ENCODE results near the gene TBCA. TPM values are rescaled to one million over a fixed set of nuclear protein-coding genes. Genes with fewer than 3 reads are reported as not detected.

Gene TBCA
- total RNA-seq, 1 experiment from 2014 or later, result 330 TPM

DNA sequence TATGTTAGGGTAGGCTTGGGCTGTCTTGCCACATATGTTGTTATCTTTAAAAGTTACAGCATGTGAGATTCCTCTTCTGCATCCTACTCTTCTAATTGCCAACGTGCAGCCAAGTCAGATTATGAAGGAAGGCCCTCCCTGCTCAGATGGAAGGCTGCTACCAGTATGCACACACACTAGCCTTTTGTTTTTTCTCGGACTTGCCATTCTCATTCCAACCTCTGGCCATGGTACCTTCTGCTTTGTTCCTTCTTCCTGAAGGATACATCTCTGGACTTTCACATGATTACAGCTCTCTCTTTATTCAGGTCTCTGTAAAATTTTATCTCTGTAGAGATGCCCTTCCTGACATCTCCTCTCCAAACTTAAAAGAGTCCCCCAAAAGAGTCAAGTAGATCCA is 124.8 kb downstream of the TBCA start:
- H3K36me3 Mint-ChIP-seq (ENCODE audit: insufficient read depth in 1 of 3, low read depth in 3 of 3), result no peaks in the 10 kb centered on the region
- DNase-seq, result no peak
- no peaks in the 10 kb centered on the region; a peak in 3 of 5 replicates for H3K9me3 Mint-ChIP-seq
- no peak overlapping the region for H2AFZ ChIP-seq (ENCODE audit: low read length)
- H3K27ac ChIP-seq (ENCODE audit: insufficient read length, low read depth, low read length), result no peak overlapping the region
- H3K23ac ChIP-seq (ENCODE audit: insufficient read length, low read depth, low read length), result no peak overlapping the region
- H3K79me2 ChIP-seq (ENCODE audit: insufficient read depth, low read length), result no peaks in the 10 kb centered on the region
- no peak overlapping the region for H3K4me2 ChIP-seq (ENCODE audit: insufficient read depth, insufficient read length, low read length)
- H3K56ac ChIP-seq (ENCODE audit: insufficient read length, low read depth, low read length), result no peak overlapping the region
- no peak overlapping the region for H2BK15ac ChIP-seq (ENCODE audit: low read depth, low read length)
- H3K9me3 ChIP-seq (ENCODE audit: control insufficient read depth, low read depth, low read length), result no peaks in the 10 kb centered on the region
- no peak for TF ChIP-seq CTCF (conservative IDR thresholded peaks at IDR 0.05)
- no peak overlapping the region for H3K27ac Mint-ChIP-seq
- no peaks in the 10 kb centered on the region for H3K4me1 ChIP-seq (ENCODE audit: insufficient read depth, low read length)
- H2BK12ac ChIP-seq (ENCODE audit: insufficient read length, low read depth, low read length), result no peak overlapping the region
- H3K18ac ChIP-seq (ENCODE audit: insufficient read length, low read depth, low read length), result no peak overlapping the region
- H3K27me3 Mint-ChIP-seq (ENCODE audit: low read depth), result peaks cover 96% of the 10 kb centered on the region
- H3K4me1 Mint-ChIP-seq, result no peaks in the 10 kb centered on the region; a peak in 1 of 4 replicates
- H2AK5ac ChIP-seq (ENCODE audit: insufficient read length, low read length), result no peak overlapping the region
- no peak overlapping the region for H3K9ac ChIP-seq (ENCODE audit: extremely low read depth, insufficient read length, low read length)
- H2BK5ac ChIP-seq (ENCODE audit: insufficient read length, low read length), result no peak overlapping the region
- no peak overlapping the region for H3K14ac ChIP-seq (ENCODE audit: insufficient read depth, low read length)
- H4K91ac ChIP-seq (ENCODE audit: insufficient read length, low read depth, low read length), result no peak overlapping the region
- H3K4me3 Mint-ChIP-seq, result no peak overlapping the region
- H4K8ac ChIP-seq (replicated peaks; ENCODE audit: insufficient read length, low read depth, low read length), result no peak overlapping the region
- H4K20me1 ChIP-seq (ENCODE audit: control insufficient read depth, insufficient read depth, insufficient read length), result no peaks in the 10 kb centered on the region
- no peaks in the 10 kb centered on the region for H3K23me2 ChIP-seq (ENCODE audit: insufficient read length, low read depth, low read length, poor library complexity, severe bottlenecking)
- no peak overlapping the region for H3K4ac ChIP-seq (ENCODE audit: low read depth, low read length)
- peaks cover 22% of the 10 kb centered on the region for H3K27me3 ChIP-seq (ENCODE audit: insufficient read depth, low read length)
- H2BK120ac ChIP-seq (ENCODE audit: low read depth, low read length, poor library complexity, severe bottlenecking), result no peak overlapping the region
- H4K5ac ChIP-seq (ENCODE audit: insufficient read length, low read depth, low read length), result no peak overlapping the region
- no CpG with 5 or more reads among the region's 2 CpGs for WGBS (ENCODE audit: extremely low coverage, insufficient read length, low lambda C conversion rate)
- no peak overlapping the region for H3T11ph ChIP-seq (ENCODE audit: low read length)
- H3K79me1 ChIP-seq (ENCODE audit: insufficient read depth, low read depth, low read length, poor library complexity, severe bottlenecking), result no peaks in the 10 kb centered on the region
- no peak overlapping the region for H2BK20ac ChIP-seq (ENCODE audit: low read depth, low read length, poor library complexity, severe bottlenecking)

All from H9 (cell line).